NCI-H1417 treated with DMSO at 0.1 percent for 48 hours (cell line): Measurements from ENCODE around the gene HSPA12A.

Experiments used
- DNase-seq: peaks from one replicate; lab custom pipeline; 2025; lab: John Stamatoyannopoulos, UW

HSPA12A gene

DNA sequence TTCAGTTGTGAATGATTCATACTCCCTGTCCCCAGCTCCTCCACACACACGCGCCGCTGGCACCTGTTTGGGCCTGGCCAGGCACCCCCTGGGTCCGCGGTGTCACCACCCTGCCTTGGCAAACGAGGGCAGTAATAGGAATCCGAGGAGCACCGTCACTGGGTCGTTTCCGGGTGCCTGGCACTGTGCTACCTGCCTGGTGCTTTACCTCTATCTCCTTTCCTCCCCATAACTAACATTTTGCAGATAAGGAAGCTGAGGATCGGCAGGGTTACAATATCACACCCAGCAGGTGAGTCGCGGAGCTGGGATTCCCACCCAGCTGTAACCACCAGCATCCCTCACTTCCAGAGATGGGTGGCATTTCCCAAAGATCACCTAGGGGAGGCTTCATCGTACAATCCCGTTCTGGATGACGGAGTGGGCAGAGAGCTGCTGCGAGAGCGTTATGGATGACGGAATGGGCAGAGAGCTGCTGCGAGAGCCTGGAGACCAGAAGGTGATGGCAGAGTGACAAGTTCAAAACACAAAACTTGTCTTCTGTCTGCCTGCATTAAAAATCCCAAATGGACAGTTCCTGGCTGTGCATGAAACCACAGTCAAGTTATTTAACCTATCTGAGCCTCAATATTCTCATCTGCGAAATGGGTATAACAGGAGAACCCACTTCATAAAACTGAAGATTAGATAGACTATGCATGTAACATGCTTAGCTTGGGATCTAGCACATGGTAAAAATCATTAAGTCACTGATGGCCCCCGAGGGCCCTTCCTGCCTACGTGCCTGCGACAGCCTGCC lies 1.1 kb upstream of the HSPA12A start:
- no peak for DNase-seq

DNA sequence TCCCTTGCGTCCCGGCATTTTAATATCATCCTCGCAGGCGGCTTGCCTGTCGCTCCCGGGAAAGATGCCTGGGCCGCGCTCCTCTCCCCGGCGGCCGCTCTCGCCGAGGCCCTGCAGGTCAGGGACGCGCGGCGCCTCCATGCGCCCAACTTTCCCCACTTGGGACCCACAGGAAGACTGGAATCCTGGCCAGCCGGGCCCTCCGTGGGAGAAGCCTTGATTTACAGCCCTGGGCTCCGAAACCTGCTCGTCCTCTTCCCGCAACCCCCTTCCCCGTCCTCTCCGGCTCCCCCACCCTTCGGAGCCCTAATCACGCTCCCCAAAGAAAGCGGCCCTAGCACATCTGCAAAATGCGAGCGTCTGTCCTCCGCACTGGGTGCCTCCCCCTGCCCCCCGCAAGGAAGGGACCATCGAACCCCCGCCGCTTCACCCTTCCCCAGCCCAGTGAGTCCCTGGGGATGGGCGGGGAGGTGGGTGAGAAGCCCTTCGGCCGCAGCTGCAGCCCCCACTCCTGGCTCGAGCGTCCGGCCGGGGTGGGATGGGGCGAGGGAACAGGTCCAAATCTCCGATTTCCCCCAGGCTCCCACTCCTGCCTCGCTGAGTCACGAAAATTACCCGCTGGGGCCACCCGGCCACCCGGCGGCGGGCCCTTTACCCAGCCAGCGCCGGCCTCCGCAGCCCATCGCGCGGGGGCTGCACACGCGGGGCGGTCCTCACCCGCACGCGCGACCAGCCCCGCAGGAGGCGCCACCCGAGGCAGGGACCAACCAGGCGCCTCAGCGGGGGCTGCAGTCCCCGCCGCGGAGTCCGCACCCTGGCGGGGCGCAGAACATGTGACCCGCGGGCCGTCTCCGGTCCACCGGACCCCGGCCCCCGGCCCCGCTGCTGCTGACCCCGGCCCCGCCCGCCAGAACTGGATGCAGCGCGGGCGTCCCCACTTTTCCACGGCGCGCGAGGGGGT lies 695 bp downstream of the HSPA12A start:
- DNase-seq = no peak

DNA sequence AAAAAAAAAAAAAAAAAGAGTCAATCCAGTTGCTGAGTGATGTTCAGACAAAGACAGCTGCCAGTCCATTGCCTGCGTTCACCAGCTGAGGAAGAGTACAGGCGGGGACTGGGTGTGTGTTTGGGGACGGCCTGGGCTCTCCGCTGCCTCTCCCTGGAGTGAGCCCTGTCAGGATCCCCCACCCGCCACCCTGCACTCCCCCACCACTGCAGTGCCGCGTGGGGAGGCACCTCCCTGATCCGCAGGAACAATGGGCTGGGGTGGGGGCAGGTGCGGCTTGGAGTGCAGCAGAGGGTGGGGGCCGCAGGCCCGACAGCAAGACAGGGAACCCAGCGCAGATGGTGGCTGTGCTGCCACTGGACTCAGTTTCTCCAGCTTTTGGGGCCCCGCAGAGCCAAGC lies 1.4 kb downstream of the HSPA12A start:
- no peak for DNase-seq

DNA sequence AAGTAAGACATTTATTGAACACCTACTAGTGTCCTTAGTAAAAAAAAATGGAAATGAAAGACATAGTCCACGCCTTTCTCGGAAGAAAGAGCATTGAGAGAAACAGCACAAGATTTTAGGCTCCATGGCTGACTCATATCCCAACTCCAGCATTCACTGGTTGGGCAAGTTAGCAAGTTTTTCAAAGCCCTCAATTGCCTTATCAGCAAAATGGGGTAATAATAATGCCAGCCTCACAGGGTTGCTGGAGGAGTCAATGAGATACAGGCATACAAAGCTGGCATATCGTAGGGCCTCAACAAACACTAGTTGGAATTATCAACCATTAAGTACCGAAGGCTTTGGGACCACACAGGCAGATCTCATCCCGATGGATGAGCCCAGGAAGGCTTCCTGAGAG lies 4.0 kb downstream of the HSPA12A start:
- DNase-seq = no peak

DNA sequence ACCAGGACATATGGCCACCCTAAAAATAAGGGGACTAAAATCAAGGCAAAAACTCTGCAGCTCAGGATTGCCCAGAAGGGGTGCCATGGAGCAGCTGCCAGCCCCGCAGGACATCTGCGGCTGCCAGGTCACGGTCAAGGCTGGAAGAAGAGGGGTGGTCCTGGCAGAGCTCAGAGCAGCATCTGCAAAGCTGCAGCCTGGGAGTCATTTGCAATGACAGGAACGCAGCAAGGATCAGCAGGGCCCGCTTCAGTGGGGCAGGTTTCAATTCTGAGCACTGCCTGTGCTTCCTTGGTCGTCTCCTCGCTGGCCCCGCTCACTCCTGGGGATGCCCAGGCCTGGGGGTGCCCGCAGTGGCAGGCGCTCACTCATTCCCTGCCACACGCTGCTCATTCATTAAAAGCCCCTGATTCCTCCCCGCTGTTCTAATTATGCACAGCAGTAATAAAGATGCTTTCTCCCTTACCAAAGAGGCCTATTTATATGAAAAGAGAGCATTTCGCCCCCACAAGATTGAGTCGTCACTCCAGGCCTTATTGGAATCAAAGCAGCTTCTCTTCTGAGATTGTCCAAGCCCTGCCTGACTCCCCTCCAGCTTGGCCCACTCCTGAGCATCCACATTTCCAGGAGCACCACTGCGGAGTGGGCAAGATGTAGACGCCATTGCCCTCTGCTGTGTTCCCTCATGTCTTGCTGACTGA lies 4.6 kb downstream of the HSPA12A start:
- no peak for DNase-seq

DNA sequence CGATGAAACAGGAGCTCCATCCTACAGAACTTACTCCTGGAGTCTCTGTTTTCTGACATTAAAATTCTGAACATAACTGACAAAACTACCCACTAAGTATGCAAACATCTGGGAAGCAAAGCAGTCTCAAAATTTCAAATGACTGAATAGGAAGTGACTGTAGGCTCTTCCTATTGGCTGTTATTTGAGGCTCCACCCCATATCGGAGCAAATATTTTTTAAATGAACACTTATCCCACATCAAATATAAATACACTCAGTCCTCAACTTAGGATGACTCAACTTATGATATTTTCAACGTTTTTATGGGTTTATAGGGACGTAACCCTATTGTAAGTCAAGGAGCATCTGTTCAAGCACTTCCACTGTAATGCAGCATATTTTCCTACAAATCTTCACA lies 8.8 kb downstream of the HSPA12A start:
- DNase-seq = no peak

DNA sequence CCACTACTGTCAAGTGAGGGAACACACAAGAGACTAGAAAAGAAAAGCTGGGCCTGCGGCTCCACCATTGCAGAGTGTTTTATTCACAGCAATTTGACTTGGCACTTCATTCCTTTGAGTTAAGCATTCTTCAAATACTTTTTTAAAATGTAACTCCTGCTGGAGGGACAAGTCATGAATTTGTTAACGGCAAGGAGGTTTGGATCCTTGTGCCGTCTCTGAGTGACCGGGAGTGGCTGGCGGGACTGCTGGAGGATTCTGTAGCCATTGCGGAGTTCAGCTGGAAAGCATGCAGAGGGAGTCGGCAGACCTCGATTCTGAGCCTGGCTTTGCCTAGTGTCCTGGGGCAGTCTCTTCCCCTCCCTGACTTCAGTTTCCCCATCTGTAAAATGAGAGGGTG lies 9.8 kb downstream of the HSPA12A start:
- DNase-seq = no peak

DNA sequence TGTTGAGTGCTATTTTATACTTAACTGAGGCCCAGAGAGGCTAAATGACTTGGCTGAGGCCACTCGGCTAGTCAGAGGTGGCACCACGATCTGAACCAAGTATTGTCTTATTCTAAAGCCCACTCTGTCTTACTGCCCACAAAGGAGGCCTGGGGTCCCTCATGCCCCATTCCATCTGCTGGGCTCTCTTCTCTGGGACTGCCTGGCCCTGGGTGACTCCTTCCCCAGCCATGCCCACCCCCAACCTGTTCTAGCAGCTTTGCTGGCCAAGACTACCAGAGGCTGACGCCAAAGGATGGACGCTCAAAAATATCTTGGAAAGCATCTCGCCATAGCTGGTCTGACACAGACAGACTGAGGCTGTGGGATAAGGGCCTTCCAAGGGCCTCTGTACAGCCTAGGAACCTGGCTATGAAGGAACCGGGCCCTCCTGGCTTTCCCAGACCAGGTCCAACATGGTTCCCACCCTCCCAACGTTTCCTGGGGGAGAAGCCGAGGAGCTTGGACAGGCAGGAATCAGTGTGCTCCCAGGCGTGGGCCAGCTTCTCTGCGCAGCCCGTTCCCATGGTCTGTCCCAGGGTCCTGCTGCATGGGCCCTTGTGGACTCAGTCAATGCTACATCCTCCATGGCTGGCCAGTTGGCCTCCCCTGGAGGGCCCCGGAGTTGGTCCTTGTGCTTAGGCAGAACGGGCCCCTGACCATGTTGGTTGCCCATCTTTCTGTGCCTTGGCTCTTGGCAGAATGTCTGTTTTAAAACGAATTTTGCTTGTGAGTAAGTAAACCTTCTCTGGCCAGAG lies 11.7 kb downstream of the HSPA12A start:
- no peak for DNase-seq

DNA sequence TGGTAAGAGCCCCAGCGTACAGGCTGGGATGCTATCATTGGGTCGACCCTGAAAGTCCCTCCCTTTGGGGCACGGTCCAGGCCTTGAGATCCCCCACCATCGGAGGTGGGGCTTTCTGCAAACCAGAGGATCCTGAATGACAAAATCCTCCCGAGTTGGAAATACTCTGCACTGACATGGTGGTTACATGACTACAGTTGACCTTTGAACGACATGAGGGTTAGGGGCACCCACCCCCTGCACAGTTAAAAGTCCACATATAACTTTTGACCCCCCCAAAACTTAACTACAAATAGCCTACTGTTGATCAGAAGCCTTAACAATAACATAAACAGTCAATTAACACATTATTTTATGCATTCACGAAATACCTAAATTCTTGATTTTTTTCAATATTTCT lies 13.1 kb downstream of the HSPA12A start:
- DNase-seq = no peak

DNA sequence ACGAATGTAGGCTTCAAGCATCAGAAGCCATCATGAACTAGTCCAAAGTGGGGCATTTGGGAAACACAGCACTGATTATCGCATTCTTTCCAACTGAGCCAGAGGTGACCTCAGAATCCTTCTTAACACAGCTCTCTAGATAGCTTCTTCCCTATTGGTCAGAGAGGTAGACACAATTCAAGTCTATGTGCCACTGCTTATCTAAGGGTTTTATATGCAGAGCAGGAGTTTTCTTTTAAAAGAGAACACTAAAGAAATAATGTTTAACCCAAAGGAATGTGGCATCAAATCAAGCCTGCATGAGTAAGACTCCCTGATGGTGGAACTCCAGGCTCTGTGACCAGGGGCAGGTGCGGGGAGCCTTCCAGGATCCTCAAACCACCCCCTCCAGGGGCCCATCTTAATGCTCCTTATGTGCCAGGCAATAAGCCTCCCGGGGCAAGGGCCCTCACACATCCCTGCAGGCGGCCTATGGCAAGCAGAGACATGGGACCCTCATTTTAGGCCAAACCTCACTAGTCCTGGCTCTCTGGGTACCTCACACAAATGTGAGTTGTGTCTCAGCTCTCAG lies 13.8 kb downstream of the HSPA12A start:
- no peak for DNase-seq

DNA sequence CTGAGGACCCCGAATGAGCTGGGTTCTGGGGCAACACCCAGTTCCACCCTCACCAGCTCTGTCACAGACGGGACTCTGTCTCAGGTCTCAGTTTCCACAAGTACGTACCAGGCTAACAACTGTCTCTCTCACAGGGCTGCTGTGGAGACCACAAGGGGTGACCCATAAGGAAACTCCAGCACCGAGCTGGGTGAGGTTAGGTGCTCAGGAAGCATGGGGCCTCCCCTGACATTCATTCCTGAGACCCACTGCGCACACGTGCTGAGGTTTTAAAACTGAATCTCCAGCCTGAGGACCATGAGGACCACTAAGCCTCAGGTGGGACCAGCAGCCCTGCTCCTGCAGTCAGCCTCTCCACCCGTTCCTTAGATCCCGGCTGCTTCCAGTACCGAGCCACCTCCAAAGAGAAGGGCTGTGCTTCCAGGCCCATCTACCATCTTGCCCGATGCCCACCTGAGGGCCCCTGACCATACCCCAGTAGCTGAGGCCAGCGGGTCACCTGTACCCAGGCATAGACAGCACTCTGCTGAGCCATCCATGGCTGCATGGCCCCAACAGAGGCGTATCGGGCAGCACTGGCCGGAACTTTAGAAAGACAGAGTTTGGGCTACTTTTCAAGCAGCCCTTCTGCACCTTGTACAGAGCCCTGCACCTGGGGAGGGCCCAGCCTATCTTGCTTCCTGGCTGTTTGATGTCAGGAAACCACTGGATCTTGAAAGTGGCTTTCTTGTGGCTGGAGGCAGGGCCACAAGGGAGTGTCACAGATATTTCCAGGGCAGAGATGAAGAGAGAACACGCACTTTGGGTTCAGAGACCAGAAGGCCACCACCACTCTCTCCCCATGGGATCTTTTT lies 18.7 kb downstream of the HSPA12A start:
- DNase-seq = no peak

DNA sequence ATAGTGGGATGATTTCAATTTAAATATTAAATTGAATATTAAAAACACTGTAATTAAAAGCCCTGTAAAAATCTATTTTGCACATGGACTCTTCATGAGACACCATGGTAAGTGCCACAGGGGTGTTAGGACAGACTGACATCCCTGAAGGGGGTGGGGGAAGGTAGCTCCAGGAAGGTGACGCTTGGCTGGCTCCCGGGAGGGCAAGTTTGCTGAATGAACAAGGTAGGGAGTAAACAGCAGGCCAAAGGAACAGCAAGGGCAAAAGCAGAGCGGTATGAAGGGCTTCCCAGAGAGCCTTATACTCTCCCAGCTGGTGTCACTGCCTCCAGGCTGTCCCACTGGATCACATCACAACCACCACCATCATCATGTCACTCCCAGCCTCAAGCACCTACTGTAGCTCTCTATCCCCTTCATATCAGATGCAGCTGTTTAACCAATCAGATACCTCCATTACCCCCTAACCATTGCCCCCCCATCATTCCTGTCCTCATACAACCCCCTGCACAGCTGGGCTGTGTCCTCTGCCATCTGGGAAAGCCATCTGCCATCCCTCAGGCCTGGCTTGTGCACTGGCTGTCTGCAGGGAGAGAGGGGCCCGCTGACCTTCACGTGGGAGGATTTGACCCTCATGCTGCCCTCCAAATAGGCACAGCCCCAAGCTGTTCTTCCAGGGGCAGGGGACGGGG lies 19.5 kb downstream of the HSPA12A start:
- DNase-seq = no peak

DNA sequence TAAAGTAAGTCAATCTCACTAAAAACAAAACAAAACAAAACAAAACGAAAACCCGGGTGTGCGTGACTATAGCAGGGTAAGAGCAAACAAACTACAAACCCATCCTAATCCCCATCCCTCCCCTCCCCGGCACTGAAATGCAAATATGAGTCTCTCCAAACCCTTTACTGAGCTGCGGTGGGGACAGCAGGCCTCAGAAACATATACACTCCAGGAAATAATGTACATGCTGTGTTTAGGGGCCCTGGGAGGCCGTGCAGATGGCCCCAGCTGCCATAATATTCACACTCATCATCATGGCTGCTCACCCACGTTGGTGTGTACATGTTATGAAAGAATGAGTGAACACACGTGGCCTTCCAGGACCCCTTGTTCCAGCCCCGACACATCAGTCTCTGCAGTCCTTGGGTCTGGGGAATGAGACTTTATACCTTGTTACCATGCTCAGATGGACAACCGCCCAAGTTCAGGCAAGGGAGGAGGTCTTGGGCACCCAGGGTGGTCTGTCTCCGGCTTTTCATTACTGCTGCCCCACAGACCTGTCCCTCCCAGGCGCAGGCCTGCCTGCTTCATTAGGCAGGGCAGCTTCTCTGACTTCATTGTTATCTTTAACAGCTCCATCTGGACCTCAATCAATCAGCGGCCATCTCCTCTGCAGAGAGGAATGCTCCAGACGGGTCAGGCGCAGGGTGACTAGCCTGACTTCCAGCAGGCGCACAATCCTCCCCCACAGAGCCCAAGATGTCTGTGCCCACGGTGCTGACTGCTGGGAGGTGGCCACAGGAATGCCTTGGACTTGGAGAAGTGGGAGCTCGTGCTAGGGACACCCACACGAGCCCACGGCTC lies 20.6 kb downstream of the HSPA12A start:
- no peak for DNase-seq

DNA sequence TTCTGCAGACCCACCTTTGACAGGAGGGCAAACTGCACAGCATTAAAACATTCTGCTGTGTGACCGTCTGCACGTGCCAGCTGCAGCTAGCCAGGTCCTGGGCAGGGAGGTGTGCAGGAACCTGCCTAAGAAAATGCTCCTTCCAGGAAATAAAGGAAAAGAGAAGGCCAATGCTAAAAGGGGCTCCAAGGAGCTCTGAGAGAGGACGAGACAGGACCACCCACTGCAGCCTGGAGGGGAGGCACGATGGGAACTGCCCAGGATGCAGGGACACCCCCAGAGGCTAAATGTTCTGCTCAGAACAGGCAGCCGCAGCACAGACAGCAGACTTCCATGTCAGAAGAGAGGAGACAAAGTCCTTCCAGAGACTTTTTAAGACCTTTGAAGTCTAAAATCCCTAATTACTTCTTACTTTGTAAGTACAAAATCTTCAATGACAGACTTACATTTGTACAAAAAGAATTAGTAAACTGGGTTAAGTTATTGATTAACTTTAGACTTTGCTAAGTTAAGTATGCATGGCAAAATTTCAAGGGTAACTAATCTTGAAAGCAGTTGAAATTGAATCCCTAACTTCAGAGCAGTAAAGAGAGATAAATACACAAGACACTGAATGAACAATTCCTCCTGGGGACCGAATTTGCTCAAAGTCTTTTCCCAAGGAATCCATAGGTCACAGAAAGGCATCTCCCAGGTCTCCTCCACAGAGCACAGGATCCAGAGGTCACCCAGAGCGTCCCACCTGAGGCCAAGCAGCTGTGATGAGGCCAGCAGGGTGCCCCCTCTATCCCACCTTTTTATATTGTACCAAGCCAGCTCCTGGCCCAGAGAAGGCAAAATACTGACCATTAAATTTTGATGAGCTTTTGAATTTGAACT lies 21.5 kb downstream of the HSPA12A start:
- DNase-seq = no peak

DNA sequence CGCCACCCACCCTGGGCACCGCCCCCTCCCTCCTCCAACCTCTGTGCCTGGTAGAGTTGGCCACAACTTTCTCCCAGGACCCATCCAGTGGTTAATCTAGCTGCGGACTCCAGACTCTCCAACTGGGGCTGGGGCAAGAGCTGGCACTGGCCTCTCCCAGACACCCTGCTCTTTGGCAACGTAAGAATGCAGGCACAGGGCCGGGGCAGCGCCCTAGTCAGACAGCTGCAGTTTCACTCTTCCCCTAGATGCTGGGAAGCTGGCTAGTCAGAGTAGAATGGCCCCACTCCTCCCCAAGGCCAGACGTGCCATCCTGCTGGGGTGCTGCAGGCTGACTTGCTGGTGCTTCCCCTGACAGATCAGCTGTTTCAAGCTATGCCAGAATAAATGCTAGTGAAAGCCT lies 22.1 kb downstream of the HSPA12A start:
- DNase-seq = no peak

DNA sequence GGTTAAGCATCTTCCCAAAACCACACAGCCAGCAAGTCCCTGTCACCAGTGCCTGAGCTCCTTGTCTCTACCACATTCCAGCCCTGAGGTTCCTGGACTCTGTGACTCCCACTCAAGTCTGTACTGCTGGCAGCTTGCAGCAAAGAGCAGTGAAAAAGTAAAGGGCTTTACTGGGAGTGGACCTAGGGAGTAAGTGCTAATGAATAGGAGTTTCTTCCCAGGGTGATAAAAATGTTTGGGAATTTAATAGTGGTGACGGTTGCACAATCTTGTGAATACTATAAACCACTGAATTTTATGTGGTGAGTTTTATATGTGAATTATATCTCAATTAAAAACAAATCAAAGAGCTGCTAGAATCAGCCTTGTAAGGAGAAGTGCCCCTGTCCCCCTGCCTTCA lies 22.6 kb downstream of the HSPA12A start:
- DNase-seq = no peak

DNA sequence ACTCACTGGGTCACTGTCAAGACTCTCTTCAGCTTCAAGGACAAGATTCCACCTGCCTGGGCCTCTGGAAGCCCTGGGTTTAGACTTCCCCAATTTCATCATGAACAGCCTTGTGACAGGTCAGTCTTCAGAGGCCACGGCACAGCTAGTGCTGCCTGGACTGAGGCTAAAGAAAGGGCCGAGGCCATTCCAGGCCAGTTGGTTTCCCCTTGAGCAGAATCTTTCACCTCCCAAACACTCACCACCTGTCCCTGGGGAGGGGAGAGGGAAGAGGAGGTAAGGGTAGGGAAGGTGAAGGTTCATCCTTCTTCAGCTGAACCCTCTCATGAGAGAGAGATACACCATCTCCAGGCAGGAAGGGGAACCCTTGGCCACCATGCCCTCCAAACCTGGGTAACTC lies 24.3 kb downstream of the HSPA12A start:
- DNase-seq = no peak

DNA sequence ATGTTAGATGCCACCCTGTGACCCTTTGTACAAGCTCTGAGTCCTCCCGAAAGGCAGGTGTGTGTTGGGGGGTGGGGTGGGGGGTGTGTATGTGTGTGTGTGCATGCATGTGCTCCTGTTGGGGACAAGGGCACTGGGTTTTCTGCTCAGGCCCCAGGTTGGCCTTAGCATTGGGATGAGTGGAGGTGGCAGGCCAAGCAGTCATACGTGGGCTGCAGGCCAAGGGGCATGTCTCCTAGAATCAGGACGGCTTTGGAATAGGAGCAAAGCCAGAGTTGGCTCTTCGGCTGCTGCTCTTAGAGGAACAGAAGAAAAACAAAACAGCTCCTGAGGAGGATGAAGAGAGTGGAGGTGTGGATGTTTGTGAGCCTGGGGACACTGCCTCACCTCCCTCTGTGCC lies 26.0 kb downstream of the HSPA12A start:
- DNase-seq = no peak
